Mesenchymal stem cell (in vitro differentiated cells and primary cell): ENCODE measurements around the gene IFT74.

Source experiments
- DNase-seq: peaks from one replicate; pipeline ENCODE4 v3.0.0-alpha.2; 2013
- H2AFZ ChIP-seq: one replicate; pipeline ENCODE4 v1.6.1; 2013; ENCODE audit warnings: low read depth, mild to moderate bottlenecking, control low read depth, inconsistent platforms, low read length, moderate library complexity
- H2AK5ac ChIP-seq: 2 replicates; pipeline ENCODE4 v1.6.1; 2013; ENCODE audit warnings: low read length, moderate library complexity, mild to moderate bottlenecking, inconsistent platforms; ENCODE audit not compliant: severe bottlenecking
- H2BK120ac ChIP-seq: one replicate; pipeline ENCODE4 v1.6.1; 2013; ENCODE audit warnings: low read depth, mild to moderate bottlenecking, inconsistent platforms, low read length, moderate library complexity
- H2BK12ac ChIP-seq, 2 experiments: one replicate each; pipeline ENCODE4 v1.6.1; 2013; ENCODE audit warnings: inconsistent platforms in 2 of 2, low read length in 2 of 2, mild to moderate bottlenecking in 2 of 2, moderate library complexity in 2 of 2, control low read depth in 1 of 2
- H2BK15ac ChIP-seq: one replicate; pipeline ENCODE4 v1.6.1; 2013; ENCODE audit warnings: mild to moderate bottlenecking, low read depth, inconsistent platforms; ENCODE audit not compliant: poor library complexity, severe bottlenecking
- H2BK5ac ChIP-seq: 2 replicates; pipeline ENCODE4 v1.6.1; 2013; ENCODE audit warnings: low read depth, mild to moderate bottlenecking, low read length, control low read depth, inconsistent platforms; ENCODE audit not compliant: poor library complexity, severe bottlenecking
- H3K14ac ChIP-seq, 2 experiments: one replicate each; pipeline ENCODE4 v1.6.1; 2013; ENCODE audit warnings: inconsistent platforms in 2 of 2, low read length in 2 of 2, control low read depth in 1 of 2, mild to moderate bottlenecking in 1 of 2, moderate library complexity in 1 of 2
- H3K18ac ChIP-seq, 2 experiments: one replicate each; pipeline ENCODE4 v1.6.1; 2013; ENCODE audit warnings: inconsistent platforms in 2 of 2, low read length in 2 of 2, control low read depth in 1 of 2, low read depth in 1 of 2, mild to moderate bottlenecking in 1 of 2
- H3K23ac ChIP-seq, 2 experiments: one replicate each; pipeline ENCODE4 v1.6.1; 2013; ENCODE audit warnings: inconsistent platforms in 2 of 2, low read length in 2 of 2, mild to moderate bottlenecking in 2 of 2, moderate library complexity in 2 of 2, control low read depth in 1 of 2
- H3K27ac ChIP-seq: 2 replicates; pipeline ENCODE4 v1.5.1; 2013; ENCODE audit warnings: mild to moderate bottlenecking, moderate library complexity, low read length, control low read depth, inconsistent platforms; ENCODE audit not compliant: poor library complexity, severe bottlenecking
- H3K27me3 ChIP-seq, 2 experiments: 2 replicates each; pipeline versions ENCODE4 v1.6.1 to v1.7.0; 2013; ENCODE audit warnings: low read length in 2 of 2, mild to moderate bottlenecking in 2 of 2, moderate library complexity in 2 of 2, control low read depth in 1 of 2, inconsistent platforms in 1 of 2; ENCODE audit not compliant: control insufficient read depth in 1 of 2, insufficient read depth in 1 of 2
- H3K36me3 ChIP-seq, 2 experiments: 2 replicates each; pipeline versions ENCODE4 v1.6.1 to v1.7.0; 2013; ENCODE audit warnings: low read length in 2 of 2, control low read depth in 1 of 2, inconsistent platforms in 1 of 2, low read depth in 1 of 2, mild to moderate bottlenecking in 1 of 2; ENCODE audit not compliant: insufficient read depth in 2 of 2, control insufficient read depth in 1 of 2
- H3K4ac ChIP-seq, 2 experiments: one replicate each; pipeline ENCODE4 v1.6.1; 2013; ENCODE audit warnings: inconsistent platforms in 2 of 2, low read length in 2 of 2, mild to moderate bottlenecking in 2 of 2, moderate library complexity in 2 of 2, control low read depth in 1 of 2, low read depth in 1 of 2
- H3K4me1 ChIP-seq: 2 replicates; pipeline ENCODE4 v1.6.1; 2013; ENCODE audit warnings: low read depth, low read length, control low read depth; ENCODE audit not compliant: control insufficient read depth, insufficient read depth
- H3K4me2 ChIP-seq: 2 replicates; pipeline ENCODE4 v1.6.1; 2013; ENCODE audit warnings: low read length, mild to moderate bottlenecking, inconsistent platforms; ENCODE audit not compliant: poor library complexity, severe bottlenecking
- H3K4me3 ChIP-seq, 2 experiments: 2 replicates each; pipeline versions ENCODE4 v1.5.1 to v1.7.0; 2013; ENCODE audit warnings: low read length in 2 of 2, mild to moderate bottlenecking in 2 of 2, control low read depth in 1 of 2, low read depth in 1 of 2; ENCODE audit not compliant: insufficient read depth in 1 of 2
- H3K79me1 ChIP-seq: replicated peaks from 2 replicates; pipeline ENCODE4 v1.6.1; 2013; ENCODE audit warnings: mild to moderate bottlenecking, control low read depth, low read length, inconsistent platforms; ENCODE audit not compliant: poor library complexity, severe bottlenecking
- H3K9ac ChIP-seq: 2 replicates; pipeline ENCODE4 v1.7.0; 2013; ENCODE audit warnings: mild to moderate bottlenecking, low read length, moderate library complexity
- H3K9me3 ChIP-seq: 2 replicates; pipeline ENCODE4 v1.7.0; 2013; ENCODE audit warnings: mild to moderate bottlenecking, low read length; ENCODE audit not compliant: control insufficient read depth
- H4K8ac ChIP-seq: one replicate; pipeline ENCODE4 v1.6.1; 2013; ENCODE audit warnings: inconsistent platforms, mild to moderate bottlenecking, low read length, moderate library complexity
- H4K91ac ChIP-seq: one replicate; pipeline ENCODE4 v1.6.1; 2013; ENCODE audit warnings: mild to moderate bottlenecking, low read length, inconsistent platforms
- WGBS: methylation state at CpG from one replicate; pipeline ENCODE4 v1.1.7; 2013; ENCODE audit warnings: mixed read lengths; 5-methylcytosine and 5-hydroxymethylcytosine counted together

IFT74 gene

DNA sequence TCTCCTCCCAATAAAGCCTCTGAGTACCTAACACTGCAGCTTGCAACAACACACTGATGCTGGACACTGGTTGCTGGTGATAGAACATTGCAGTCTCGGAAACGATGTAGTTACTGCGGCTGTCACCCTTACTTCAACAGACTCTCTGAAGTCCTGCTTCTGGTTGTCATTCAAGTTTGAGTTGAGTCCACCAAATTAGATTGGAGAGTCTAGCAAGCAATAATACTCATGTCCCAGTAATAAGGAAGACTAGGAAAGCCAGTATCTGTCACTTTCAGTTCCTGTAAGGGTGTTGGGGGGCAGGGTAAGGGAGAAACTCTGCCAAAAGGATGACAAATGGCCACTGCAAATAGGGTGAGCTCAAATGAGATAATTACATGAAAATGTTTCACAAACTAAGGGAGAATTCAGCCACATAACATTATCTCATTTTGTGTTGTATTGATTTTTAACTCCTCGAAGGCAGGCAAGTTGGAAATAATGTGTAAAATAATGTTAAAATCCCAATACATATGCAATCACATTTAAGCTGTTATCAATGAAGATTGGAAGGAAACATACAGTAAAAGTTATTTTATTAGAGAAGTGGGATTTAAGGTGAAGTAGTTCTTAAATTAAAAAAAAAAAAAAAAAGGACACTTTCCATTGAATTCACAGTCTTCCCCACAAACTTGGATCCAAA is 849 bp upstream of the IFT74 start:
- H3K9me3 ChIP-seq: no peaks in the 10 kb centered on the region
- no peak overlapping the region for H2BK15ac ChIP-seq
- H3K79me1 ChIP-seq: peaks cover 8% of the 10 kb centered on the region
- H3K27ac ChIP-seq: no peak overlapping the region
- H3K18ac ChIP-seq: no peak overlapping the region
- 75% methylated on average over 3 of the region's 4 CpGs for WGBS
- H2AFZ ChIP-seq: peak overlapping the region; percentile 61
- no peak overlapping the region for H3K14ac ChIP-seq
- H3K4me3 ChIP-seq: peak overlapping the region in 1 of 2 experiments; percentile 92
- peak overlapping the region; percentile 99 for H3K9ac ChIP-seq
- H2BK120ac ChIP-seq: no peak overlapping the region
- H2BK12ac ChIP-seq: no peak overlapping the region
- H4K8ac ChIP-seq: no peak overlapping the region
- H3K36me3 ChIP-seq: no peaks in the 10 kb centered on the region
- no peak overlapping the region for H3K4ac ChIP-seq
- H3K4me1 ChIP-seq: no peaks in the 10 kb centered on the region
- peak overlapping the region; percentile 73 for H3K4me2 ChIP-seq
- H3K23ac ChIP-seq: no peak overlapping the region
- H2AK5ac ChIP-seq: no peak overlapping the region
- no peak overlapping the region for H4K91ac ChIP-seq
- no peak overlapping the region for H2BK5ac ChIP-seq
- peak; percentile 26 for DNase-seq
- H3K27me3 ChIP-seq: no peaks in the 10 kb centered on the region

DNA sequence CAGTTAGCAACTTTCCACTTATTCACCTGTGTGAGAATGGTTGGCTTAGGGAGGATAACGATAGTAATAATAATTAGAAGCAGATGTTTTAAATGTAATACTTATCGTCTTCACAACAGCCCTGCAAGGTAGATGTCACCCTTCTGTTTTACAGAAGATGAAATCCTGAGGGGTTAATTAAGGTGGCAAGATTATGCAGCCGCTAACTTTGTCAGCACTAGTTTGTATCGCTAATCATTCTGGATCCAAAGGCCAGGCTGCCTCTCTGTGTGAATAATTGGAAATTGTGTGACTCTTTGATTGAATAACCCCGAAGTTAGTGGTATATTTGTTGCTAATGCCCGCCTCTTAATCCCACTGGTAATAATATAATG is 635 bp downstream of the IFT74 start:
- Histone ChIP-seq H3K4ac (no peak overlapping the region), H3K14ac (no peak overlapping the region), H2BK15ac (no peak overlapping the region), H4K91ac (no peak overlapping the region), H2BK120ac (no peak overlapping the region), H3K79me1 (peaks cover 9% of the 10 kb centered on the region), H3K4me1 (no peaks in the 10 kb centered on the region), H2BK5ac (no peak overlapping the region), H4K8ac (no peak overlapping the region), H3K36me3 (no peaks in the 10 kb centered on the region), H3K27me3 (no peaks in the 10 kb centered on the region), H3K18ac (peak overlapping the region; percentile 25 to 40), H3K27ac (peak overlapping the region; percentile 66), H2BK12ac (no peak overlapping the region), H3K4me2 (peak overlapping the region; percentile 60), H2AFZ (peak overlapping the region; percentile 36), H3K4me3 (peak overlapping the region in 1 of 2 experiments; percentile 92), H2AK5ac (no peak overlapping the region), H3K9ac (peak overlapping the region; percentile 99), H3K9me3 (no peaks in the 10 kb centered on the region), H3K23ac (no peak overlapping the region)
- no peak for DNase-seq
- 31% methylated on average over 3 of the region's 6 CpGs for WGBS

DNA sequence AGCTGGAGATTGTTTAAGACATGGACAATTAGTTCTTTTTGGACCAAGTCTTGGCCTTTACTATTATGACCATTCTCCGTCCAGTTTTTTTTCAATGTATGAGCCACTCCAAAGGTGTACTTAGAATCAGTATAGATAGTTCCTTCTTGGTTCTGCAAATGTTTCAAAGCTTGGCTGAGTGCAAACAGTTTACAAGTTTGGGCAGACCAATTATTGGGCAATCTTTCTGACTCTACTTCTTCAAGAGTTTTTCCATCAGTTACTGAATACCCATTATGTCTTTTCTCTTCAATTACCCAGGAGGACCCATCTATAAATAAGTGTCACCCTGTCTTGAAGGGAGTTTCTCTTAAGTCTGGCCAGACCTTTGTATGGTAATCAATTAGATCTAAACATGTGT is 15.5 kb downstream of the IFT74 start:
- H3K4me3 ChIP-seq: no peak overlapping the region
- WGBS: 100% methylated on average over 1 of the region's 1 CpG
- no peak overlapping the region for H4K91ac ChIP-seq
- H2BK5ac ChIP-seq: no peak overlapping the region
- no peaks in the 10 kb centered on the region for H3K27me3 ChIP-seq
- H2BK120ac ChIP-seq: no peak overlapping the region
- no peak overlapping the region for H3K9ac ChIP-seq
- no peak overlapping the region for H2AK5ac ChIP-seq
- no peak overlapping the region for H2BK12ac ChIP-seq
- H3K14ac ChIP-seq: no peak overlapping the region
- H4K8ac ChIP-seq: no peak overlapping the region
- H3K79me1 ChIP-seq: peaks cover 23% of the 10 kb centered on the region
- no peak overlapping the region for H2AFZ ChIP-seq
- H3K18ac ChIP-seq: no peak overlapping the region
- no peak overlapping the region for H3K27ac ChIP-seq
- no peak for DNase-seq
- no peak overlapping the region for H3K23ac ChIP-seq
- H3K4me1 ChIP-seq: peaks cover 2% of the 10 kb centered on the region
- no peak overlapping the region for H3K4ac ChIP-seq
- H2BK15ac ChIP-seq: no peak overlapping the region
- H3K4me2 ChIP-seq: no peak overlapping the region
- H3K9me3 ChIP-seq: peaks cover 5% of the 10 kb centered on the region
- peaks cover 0 to 10% of the 10 kb centered on the region in 2 experiments for H3K36me3 ChIP-seq

- H3K9me3 ChIP-seq: peaks cover 5% of the 10 kb centered on the region
- no peak overlapping the region for H3K4ac ChIP-seq
- H3K23ac ChIP-seq: no peak overlapping the region
- H3K27me3 ChIP-seq: no peaks in the 10 kb centered on the region
- no peak overlapping the region for H4K8ac ChIP-seq
- H3K18ac ChIP-seq: no peak overlapping the region
- no peak for DNase-seq
- peaks cover 24% of the 10 kb centered on the region for H3K79me1 ChIP-seq
- H3K9ac ChIP-seq: no peak overlapping the region
- H2AK5ac ChIP-seq: no peak overlapping the region
- H2BK12ac ChIP-seq: no peak overlapping the region
- no peak overlapping the region for H4K91ac ChIP-seq
- H2AFZ ChIP-seq: no peak overlapping the region
- H3K36me3 ChIP-seq: peaks cover 0 to 16% of the 10 kb centered on the region in 2 experiments
- H3K27ac ChIP-seq: no peak overlapping the region
- H3K14ac ChIP-seq: no peak overlapping the region
- H2BK120ac ChIP-seq: no peak overlapping the region
- no peak overlapping the region for H2BK5ac ChIP-seq
- H2BK15ac ChIP-seq: no peak overlapping the region
- H3K4me2 ChIP-seq: no peak overlapping the region
- WGBS: 91% methylated on average over 4 of the region's 5 CpGs
- H3K4me1 ChIP-seq: peaks cover 2% of the 10 kb centered on the region
- H3K4me3 ChIP-seq: no peak overlapping the region
These were observed 17.8 kb downstream of the IFT74 start for GRCh38 chr9:26973989-26974388.
